NAMALWA (cell line): Measurements from ENCODE around the gene SORD.
"Not testable (repeated sequence)": the region's sequence is repeated elsewhere in the genome, so short reads cannot be mapped to it uniquely, and the experiment has no call there.

Experiments used
- DNase-seq: peaks from one replicate; pipeline ENCODE4 v3.0.0-alpha.2; 2015; ENCODE audit warnings: low spot score

Gene SORD

DNA sequence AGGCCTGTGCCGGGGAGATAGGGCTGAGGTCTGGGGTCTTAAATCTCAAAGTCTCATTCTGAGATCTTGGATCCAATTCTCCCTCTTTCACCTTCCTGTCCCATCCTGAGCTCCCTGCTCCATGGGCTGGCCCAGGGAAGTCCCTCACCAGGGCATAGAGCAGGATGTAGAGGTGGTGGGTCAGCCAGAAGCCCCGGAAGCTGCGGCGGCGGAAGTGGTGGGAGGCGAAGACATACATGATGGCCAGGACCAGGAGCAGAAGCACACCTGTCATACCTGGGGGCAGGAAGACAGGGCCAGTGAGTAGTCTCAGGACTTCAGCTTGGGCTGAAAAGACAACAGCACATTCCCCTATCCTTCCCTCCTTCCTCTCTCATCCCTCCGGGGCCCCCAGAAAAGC, 74.5 kb downstream of the SORD start:
- no peak for DNase-seq

DNA sequence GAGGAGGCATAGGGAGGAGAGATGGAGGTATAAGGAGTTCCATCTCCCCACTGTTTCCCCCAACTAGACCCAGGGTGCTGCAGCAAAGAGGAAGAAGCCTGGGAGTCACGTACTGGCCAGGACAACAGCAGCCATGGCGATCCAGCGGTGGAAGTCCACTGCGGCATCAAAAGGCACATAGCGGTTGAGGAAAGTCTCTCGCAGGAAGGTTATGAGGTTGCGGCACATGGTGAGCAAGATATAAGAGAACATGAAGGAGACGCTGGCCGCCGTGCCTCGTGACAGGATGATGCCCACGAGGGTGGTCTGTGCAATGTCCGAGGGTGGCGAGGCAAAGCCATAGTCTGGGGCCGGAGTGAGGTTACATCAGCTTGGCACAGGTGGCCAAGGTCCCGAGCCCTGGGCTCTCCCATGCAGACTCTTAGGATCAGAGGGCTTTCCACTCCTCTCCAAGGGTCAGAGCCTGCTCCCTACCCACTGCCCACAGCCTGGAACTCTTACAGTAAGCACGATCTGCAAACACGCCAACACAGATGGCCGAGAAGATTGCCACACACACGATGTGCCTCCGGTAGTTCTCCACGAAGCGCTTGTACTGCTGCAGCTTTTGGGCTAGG, 76.7 kb downstream of the SORD start:
- no peak for DNase-seq

DNA sequence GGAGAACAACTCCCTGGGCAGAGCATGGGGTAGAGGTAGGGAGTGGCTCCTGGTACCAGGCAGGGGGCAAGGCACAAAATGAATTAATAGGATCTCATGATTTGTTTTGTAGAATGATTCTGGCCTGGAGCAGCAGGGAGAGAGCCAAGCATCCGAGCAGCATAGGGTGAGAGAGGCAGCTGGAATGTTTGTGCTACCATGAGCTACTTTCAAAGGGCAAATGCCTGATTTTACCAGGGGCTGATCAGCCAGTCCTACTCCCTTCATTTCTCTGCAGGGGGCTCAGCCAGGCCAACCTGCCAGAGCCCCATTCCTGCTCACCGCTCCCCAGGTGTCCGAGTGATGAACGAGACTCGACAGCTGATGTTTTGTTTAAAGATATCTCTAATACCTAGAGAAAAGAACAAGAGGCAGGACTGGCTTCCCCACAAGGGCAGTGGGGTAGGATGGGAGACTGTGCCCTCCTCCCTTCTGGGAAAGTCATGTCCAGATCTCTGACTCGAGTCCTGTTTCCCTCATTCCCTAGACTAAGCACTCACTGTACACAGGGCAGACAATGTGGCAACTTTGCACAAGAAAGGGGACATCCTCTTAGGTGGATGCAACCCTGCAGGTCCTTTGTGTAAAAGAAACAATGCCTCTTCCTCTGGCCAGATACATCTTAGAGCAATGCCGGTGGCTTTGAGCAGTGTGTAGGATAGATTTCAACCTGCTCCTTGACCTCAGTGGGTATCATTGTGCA, 78.1 kb downstream of the SORD start:
- DNase-seq: no peak

DNA sequence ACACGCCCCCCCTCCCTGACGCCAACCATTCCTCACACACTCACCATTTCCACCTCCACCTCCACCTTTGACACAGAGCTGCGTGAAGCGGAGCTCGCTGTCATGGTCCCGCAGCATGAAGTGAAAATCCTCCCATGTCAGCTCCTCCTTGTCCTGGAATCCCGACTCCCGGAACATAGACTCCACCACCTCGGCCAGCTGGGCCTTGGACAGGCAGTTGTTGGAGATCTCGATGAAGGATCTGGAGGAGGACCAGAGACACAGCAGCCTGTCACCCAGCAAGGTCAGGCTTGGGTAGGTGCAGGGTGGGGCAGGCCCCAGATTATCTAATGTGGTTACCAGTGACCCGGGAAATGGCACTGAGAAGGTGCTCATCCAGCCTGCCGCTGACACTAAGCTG, 78.8 kb downstream of the SORD start:
- no peak for DNase-seq

DNA sequence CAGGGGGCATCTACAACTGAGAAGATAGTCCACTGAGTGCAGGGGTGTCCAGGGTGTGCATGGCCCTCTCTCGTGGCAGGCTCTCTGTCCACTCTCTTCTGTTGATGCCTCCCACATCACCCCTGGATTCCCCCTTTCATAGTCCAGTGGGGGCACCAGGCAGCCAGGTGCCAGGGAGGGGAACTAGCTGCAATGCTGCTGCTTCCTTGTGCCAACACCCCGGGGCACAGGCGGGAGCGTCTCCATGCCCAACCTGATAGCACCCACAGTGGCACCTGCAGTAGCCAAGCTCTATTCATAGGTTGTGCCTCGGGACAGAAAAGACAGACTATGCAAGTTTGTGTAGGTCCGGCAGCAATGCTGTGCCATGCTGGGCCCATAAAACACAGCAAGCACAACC, 79.2 kb downstream of the SORD start:
- DNase-seq: no peak

DNA sequence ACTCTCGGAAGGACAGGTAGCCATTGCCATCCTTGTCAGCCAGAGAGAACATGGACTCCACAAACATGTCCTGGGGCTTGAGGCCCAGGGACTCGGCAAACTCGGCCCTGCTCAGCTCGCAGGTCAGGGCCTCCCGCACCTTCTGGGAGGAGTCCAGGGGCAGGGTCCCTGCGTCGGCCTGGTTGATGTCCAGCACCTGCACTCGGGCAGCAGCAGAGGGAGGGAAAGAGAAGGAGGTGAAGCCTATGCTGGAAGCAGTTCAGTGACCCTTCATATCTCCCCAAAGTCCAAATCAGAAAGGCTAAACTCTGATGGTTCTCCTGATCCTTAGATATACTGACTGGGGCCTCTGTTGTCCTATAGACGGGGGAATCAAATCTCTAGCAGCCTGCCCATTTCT, 81.2 kb downstream of the SORD start:
- not testable (repeated sequence) for DNase-seq

DNA sequence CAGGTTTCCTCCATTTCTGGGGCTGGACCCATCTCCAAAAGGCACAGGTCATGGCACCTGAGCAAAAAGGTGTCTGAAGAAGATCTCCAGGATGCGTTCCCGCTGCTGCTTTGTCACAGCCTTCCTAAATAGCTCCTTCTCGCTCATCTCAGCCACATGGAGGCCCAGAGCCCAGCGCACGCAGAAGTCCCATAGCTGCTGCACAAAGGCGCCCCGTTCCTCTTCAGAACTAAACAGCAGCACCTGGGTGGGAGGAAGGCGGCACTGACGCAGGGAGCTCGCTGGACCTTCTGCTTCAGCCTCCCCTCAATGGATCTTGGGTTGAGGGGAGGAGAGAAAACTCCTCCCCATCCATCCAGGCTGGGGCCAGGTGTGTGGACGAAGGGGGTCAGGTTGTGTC, 82.6 kb downstream of the SORD start:
- DNase-seq: no peak

DNA sequence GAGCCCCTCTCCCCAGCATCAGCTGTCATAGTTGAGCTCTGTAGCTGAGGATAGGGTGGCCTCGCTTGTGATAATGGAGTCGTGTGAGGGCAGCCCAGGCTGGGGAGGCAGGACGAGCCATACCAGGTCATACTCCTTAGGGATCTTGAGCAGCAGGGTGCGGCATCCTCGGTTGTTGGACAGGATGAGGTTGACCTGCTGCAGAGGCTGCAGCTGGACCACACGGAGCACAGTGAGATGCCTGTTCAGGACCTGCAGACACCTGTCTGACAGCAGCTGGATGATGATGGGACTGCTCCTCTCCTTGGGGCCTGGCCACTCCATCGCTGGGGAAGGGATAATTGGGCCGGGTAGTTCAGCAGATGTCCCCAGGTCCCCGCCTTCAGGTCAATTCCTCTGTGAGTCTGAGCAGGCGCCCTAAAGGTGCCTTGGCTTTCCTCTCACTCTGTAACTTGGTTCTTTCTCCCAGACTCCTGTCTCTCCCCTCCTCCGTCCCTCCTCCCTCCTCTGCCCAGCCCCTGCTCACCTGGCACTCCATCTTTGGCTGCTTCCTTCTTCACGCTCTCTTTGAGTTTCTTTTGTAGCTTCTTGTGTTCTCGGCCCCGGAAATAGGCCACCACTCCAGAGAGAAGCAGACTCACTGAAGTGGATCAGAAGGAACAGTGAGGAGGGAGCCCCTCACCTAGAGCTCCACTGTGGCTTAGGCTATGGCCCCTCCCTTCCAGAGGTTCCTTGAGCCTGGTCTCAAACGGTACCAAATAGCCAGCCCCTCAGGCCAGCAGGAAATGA, 83.2 kb downstream of the SORD start:
- DNase-seq: no peak

DNA sequence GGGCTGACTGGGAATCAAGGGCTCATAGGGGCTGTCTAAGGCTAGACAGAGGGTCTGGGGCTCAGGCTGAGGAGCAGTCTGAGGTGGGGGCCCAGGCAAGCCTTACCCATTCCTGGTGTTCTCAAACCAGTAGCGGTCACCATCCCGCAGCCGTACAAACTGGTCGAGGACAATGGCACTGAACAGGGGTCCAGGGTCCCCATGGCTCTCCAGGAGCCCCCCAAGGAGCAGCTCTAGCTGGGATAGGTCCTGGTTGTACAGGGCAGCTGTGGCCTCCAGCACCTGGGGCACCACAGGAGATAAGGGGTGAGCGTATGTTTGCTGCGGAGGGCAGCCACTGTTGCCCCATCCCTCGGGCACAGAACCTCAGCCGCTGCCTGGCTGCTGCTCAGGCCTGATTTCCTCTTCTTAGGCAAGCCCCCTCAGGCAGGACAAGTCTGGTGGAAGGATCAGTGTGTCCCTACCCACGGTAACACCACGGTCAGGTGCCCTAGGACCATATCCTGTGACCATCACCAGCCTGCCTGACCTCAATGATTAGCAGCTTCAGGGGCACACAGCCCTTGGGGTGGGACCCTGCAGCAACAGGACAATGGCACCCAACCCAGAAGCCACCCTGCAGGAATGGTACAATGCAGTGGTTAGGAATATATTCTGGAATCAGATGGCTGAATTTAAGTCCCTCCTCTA, 85.1 kb downstream of the SORD start:
- DNase-seq: no peak

DNA sequence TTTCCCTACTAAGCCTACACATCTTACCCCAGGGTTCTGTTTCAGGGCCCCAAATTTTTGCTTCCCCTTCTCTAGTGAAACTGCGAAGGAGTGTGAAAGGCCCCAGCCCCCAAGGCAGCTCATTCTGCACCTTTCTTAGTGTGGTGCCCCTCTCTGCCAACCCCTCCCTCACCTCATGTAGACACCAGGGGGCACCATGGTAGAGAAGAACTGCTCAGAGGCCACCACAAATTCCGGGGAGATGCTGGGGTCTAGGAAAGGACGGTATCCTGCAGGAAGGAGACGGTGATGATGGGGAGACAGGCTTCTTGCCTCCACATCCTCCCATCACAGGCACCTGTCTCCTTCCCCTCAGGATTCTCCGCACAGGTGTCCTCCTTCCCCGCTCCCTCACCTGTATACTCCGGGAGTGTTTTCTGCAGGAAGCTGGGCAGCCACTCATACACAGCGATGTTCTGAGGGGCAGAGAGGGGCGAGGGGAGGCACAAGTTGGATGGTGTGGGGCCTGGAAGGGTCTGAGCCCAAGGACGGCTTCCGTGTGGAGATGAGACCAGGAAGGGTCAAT, 87.3 kb downstream of the SORD start:
- DNase-seq: peak; percentile 30

DNA sequence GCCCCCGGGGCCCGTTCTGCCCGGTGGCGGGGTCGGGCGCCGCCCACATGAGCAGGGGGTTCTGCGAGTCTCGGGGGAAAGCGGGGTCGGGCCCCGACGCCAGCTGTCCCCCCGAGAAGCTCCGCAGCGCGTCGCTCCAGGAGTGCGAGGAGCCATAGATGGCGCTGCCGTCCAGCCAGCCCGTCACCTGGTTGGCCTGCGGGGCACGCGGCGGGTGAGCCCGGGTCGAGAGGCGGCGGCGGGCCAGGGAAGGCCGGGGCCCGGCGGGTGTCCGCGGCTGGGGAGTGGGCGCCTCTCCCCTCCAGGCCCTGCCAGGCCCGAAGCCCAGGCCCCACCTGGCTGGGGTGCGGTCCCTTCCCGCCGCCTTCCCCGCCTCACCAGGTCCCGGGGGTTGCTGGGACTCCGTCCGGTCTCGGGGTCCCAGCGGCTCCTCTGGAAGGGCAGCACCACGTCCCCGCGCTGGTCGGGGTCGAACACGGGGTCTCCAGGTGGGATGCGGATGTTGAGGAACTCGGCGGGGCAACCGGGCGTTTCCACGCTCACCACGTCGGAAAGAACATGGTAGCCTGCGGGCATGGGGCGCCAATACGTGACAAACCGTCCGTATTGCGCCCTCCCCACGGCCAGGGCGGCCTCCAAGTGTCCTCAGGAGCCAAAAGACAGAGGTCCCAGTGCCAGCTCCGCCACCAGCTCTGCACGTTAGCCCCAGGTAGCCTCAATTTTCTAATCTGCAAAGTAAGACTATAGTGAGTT, 88.6 kb downstream of the SORD start:
- no peak for DNase-seq

DNA sequence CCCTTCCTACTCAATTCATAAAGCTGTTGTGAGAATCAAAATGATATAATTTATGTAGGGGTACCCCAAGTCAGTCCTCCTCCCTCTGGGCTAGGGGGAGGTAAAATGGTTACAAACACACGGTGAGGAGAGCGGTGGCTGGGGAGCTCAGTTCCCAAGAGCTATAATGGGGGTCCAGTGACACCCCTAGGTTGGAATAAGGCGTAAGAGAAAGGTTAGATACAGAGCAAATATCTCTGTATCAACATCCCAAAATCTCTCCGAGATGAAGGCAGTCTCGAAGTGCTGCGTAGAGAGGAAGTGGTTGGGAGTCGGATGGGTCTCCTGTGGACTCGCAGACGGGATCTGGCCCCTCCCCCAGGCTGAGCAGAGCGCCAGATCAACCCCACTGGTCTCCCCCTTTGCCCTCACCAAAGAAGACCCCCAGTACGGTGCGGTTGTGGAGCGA, 89.2 kb downstream of the SORD start:
- no peak for DNase-seq

DNA sequence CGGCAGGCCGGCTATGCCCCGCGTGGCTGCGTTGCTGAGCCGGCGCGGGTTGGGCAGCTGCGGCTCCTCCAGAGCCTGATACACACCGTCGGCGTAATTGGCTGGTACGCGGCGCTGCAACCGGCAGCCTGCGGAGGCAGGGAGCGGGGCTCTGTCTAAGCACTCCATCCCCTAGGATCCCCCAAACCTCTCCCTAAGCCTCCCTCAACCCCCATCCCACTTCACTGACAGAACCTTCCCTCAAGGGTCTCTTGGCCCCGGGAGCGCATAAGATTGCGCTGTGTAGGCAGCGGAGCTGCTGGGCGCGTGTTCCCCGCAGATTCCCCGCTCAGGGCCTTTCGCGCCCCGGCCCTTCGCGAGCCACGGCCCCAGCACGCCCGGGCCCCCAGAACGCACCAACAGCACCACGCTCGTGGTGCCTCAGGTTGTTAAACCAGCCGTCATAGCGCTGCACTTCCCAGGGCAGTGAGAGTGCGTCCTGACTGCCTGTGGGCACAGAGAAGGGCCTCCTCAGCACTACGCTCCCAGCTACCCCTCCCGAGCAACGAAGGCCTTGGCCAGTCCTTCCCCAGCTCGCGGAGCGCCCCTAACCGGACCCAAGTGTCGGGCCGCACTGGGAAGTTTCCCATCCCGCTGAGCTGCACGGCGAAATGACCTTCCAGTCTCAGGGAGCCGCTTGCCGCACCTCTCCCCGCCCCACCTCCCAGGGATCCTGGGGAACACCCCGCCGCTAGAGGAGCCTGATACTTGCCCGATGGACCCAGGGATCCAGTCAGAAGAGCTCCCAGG, 89.8 kb downstream of the SORD start:
- DNase-seq: no peak

DNA sequence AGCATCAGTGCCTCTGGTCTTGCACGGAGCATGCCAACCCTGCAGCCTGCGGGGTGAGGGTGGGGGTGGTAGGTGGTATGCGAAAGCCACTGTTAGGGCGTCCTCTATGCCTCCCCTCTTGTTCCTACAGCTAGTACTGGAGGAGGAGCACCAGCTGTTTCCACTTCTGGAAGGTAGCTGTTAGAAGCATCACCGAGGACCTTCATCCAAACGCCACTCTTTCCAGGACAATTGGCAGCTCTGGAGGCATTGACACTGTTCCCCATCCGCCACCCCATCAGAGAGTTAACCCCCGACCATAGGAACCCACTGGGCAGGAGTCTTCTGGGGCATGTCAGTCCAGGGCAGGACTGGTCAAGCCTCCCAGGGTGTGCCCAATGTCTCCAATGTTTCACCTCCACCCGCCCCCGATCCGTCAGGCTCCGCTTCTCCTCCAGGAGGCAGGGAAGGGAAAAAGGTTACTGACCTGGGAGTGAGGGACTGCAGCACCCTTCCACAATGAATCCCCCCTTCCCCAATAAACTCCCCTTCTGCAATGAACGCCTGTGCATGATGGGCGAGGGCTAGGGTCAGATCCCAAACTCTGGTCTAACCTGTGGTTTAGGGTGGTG, 90.5 kb downstream of the SORD start:
- no peak for DNase-seq

DNA sequence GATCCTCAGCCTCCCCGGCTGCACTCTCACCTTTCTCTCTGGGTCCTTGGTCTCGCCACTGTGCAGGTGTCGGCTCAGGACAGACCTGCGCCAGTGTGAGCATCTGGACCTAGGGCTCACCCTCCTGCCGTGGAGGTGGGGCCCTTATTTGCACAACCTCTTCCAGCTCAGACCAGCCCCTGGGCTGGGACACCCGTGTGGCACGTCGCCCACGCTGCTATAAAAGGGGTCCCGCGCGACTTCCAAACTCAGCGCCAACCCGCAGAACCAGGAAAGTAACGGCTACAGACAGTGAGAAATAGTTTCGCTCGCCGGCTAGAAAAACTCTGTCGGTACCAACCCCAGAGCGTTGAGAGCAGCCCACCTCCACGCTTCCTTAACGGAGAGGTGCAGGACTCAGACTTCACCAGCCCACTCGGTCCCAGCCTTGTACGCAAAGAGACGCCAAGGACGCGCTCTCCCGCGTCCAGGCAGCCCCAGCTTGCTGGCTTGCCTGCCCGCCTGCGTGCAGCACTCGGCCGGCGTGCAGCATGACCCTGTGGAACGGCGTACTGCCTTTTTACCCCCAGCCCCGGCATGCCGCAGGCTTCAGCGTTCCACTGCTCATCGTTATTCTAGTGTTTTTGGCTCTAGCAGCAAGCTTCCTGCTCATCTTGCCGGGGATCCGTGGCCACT, 91.2 kb downstream of the SORD start, which contains the start of the genes DUOX2 and DUOXA2:
TSS of gene DUOX2 (minus strand) at position 97 of the 675 bp plus-strand sequence. CDS start 761 bp downstream, outside the sequence.
TSS of gene DUOXA2 (plus strand) at position 251 of the 675 bp plus-strand sequence. CDS start at position 531, 280 bp downstream.
- DNase-seq: no peak

DNA sequence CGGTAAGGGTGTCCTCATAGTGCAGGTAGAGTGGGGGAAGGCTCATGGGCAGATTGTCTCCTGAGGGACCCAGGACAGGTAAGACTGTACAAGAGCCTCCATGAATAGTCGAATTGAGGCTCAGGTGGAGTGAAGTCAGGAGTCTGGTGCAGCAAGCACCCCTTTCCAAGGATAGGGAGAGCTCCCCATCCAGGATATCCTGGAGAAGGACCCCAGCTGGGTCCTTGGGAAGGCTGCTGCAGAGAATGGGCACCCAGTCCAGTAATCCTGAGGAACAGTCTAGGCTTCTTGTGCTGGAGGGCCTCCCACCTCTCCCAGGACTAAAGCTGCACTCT, 91.7 kb downstream of the SORD start:
- DNase-seq: no peak

DNA sequence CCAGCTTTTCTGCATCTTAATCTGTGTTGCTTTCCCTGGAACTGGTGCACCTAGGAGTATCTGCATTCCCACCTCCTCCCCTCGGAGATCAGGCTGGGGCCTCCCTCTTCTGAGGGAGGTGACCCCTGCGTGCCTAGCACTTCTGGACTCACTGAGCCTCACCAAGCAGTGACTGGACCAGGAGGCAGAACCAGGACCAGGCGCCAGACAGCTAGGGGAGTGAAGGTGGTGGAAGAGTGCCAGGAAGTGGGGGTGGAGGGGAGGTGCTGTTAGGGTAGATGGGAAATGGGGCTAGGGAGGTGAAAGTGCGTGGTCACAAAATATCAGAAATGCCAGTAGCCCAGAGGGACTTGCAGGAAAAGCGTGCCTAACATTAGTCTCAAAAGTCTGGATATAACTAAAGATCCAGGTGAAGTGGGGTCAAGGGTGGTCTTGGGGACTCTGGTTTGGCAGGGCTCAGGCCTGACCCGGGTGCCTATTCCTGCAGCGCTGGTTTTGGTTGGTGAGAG, 92.4 kb downstream of the SORD start:
- DNase-seq: no peak

DNA sequence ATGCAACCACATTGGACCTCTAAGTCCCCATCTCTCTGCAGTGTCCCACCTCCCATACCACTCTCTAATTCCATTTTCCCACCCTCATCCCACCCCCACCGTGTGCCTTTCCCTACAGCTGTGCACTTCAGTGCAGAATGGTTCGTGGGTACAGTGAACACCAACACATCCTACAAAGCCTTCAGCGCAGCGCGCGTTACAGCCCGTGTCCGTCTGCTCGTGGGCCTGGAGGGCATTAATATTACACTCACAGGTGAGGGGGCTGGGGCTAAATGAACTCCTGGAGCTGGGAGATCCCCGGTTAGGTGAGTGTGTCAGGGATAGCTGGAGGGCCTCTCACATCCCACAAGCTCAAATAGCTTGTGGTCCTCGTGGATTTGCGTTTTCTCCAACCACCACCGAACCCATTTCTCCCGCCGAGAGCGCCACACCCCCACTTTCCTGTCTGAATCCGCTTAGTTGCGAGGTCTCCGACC, 93.0 kb downstream of the SORD start:
- DNase-seq: no peak
